Activated naive CD4-positive, alpha-beta T cell treated with anti-CD3 and anti-CD28 coated beads, Interleukin-2, amount 50 U/mL, for 16 hours (primary cell): ENCODE measurements around the gene CTTN.
"Not testable (repeated sequence)": the region's sequence is repeated elsewhere in the genome, so short reads cannot be mapped to it uniquely, and the experiment has no call there.

Experiments used
- DNase-seq: peaks from one replicate; pipeline ENCODE4 v3.0.0-alpha.2; 2020

The CTTN gene

GRCh38 chr11:70381872-70382861, 16.2 kb upstream of the CTTN start:
- DNase-seq: no peak

GRCh38 chr11:70383664-70384565, 14.4 kb upstream of the CTTN start:
- DNase-seq: no peak

- no peak for DNase-seq
Observed at GRCh38 chr11:70384566-70385152, 13.7 kb upstream of the CTTN start.

- DNase-seq: no peak
Observed at GRCh38 chr11:70387564-70387963, 10.8 kb upstream of the CTTN start.

GRCh38 chr11:70389201-70389600, 9.1 kb upstream of the CTTN start:
- DNase-seq: no peak

GRCh38 chr11:70390882-70391281, 7.4 kb upstream of the CTTN start:
- not testable (repeated sequence) for DNase-seq

GRCh38 chr11:70394211-70394950, 3.9 kb upstream of the CTTN start:
- no peak for DNase-seq

- no peak for DNase-seq
Observed at GRCh38 chr11:70397336-70397982, 870 bp upstream of the CTTN start.

- no peak for DNase-seq
Observed at GRCh38 chr11:70398834-70399680, 728 bp downstream of the CTTN start.

- no peak for DNase-seq
Observed at GRCh38 chr11:70399681-70400112, 1.4 kb downstream of the CTTN start.

GRCh38 chr11:70400643-70401042, 2.3 kb downstream of the CTTN start:
- no peak for DNase-seq

- no peak for DNase-seq
Observed at GRCh38 chr11:70402016-70402415, 3.7 kb downstream of the CTTN start.

GRCh38 chr11:70402685-70403084, 4.4 kb downstream of the CTTN start:
- DNase-seq: no peak

- no peak for DNase-seq
Observed at GRCh38 chr11:70404244-70404643, 5.9 kb downstream of the CTTN start.

GRCh38 chr11:70405679-70406395, 7.5 kb downstream of the CTTN start:
- no peak for DNase-seq

- DNase-seq: no peak
Observed at GRCh38 chr11:70407121-70407520, 8.8 kb downstream of the CTTN start.

- DNase-seq: no peak
Observed at GRCh38 chr11:70407814-70408213, 9.5 kb downstream of the CTTN start.

GRCh38 chr11:70408326-70408725, 10.0 kb downstream of the CTTN start:
- not testable (repeated sequence) for DNase-seq

- DNase-seq: no peak
Observed at GRCh38 chr11:70409437-70409836, 11.1 kb downstream of the CTTN start.

GRCh38 chr11:70409871-70410270, 11.5 kb downstream of the CTTN start:
- DNase-seq: no peak
